GM18909 (cell line): ENCODE data around the gene GALNT10.
A peak's percentile ranks its signal among the peaks of the same experiment; 100 is the strongest.
"Not testable (repeated sequence)": the region's sequence is repeated elsewhere in the genome, so short reads cannot be mapped to it uniquely, and the experiment has no call there.

Source experiments
- ATAC-seq: cut with Tn5 transposase; IDR thresholded peaks from one replicate; pipeline ENCODE4 v1.9.1; 2021; ENCODE audit warnings: mild to moderate bottlenecking; ENCODE audit not compliant: unreplicated experiment, poor library complexity

The GALNT10 gene

DNA sequence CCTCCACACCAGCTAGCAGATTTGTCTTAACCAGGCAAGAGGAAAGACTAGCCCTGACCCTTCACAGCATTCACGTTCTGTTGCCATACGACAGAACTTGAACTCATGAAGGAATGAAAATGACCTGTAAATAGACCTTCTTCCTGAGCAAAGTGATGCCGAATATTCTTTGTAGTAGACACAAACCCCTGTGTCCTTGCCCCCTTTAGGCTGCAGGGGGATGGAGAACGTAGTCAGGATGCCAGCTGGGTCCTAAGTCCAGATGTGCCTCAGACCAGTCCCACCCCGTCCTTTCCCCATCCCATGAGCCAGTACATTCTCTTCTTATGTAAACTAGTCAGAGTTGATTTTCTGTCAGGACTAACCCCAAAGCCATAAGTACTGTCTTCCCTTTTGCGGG, 151.1 kb downstream of the GALNT10 start:
- no peak for ATAC-seq

DNA sequence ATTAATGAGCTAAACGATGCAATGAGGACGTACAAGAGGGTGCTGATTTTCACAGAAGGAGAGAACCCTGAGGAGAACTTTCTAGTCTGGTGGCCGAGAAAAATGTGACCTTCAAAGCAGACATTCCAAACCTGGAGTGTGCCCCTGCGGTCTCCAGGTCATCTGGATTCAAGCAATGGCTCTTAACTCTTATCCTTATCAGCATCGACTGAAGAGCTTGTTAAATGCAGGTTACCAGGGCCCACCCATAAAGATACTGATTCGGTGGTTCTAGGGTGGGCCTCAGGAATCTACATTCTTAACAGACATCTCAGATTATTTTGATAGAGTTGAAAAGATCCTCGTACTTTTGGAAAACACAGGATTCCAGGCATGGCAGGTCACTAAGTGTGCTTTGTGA, 151.7 kb downstream of the GALNT10 start:
- no peak for ATAC-seq

DNA sequence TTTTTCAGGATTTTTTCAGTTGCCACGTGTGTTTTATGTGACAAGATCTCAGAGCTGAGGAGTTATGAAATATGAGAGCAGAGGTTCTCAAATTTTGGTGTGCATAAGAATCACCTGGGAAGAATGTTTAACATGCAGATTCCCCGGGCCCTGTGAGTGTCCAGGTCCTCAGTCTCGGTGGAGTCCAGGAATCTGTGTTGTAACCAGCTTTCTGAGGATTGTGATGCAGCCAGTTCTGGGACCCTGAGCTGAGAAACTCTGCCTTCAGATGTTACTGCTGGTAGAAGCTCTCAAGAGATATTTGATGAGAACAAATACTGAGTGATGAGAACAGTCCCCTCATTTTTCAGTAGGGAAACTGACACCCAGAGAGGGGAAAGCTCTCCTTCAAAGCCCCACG, 152.4 kb downstream of the GALNT10 start:
- ATAC-seq: no peak

DNA sequence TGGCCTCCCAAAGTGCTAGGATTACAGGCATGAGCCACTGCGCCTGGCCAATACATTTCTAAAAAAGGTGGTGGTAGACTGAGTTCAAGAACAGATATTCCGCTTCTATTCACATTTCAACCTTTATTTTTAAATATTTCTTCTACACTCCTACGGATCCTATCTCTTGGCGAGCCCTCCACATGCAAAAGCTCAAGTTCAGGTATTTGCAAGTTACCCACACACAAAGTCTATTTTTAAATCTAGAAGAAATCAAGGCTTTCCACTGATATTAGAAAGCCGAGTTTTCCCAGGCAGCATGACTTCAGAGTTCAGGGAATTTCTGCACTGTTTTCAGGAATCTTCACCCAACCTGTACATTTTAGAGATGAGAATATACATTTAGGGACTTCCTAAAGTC, 153.9 kb downstream of the GALNT10 start:
- ATAC-seq: no peak

DNA sequence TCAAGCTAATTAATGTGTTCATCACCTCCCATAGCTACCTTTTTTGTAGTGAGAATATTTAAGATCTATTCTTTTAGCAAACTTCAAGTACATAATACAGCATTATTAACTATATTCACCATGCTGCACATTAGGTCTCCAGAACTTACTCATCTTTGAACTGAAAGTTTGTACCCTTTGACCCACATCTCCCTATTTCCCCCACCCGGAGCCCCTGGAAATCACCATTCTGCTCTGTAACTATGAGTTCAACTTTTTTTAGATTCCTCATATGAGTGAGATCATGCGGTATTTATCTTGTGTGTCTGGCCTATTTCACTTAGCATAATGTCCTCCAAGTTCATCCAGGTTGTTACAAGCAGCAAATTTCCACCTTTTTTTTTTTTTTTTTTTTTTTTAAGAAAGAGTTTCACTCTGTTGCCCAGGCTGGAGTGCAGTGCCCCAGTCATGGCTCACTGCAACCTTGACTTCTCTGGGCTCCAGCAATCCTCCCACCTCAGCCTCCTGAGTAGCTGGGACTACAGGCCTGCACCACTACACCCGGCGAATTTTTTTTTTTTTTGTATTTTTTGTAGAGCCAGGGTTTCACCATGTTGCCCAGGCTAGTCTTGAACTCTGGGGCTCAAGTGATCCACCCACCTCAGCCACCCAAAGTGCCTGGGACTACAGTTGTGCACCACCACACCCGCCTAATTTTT, 154.9 kb downstream of the GALNT10 start:
- peak; percentile 78 for ATAC-seq

DNA sequence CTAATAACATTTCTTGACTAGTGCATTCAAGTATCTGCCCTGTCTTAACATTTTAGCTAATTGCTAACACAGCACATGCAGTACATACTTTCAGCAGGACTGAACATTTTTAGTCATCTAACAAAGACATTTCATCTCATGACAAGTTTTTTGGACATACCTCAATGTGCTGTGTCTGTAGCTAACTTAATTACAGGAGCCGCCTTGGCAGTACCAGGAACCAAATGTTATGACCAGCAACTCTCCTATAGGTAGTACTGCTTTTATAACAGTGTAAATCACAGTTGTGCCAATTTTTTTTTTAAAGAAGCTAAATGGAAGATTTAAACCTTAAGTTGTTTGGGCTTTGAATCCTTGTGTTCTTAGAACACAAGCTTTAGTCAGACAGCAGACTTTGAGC, 155.9 kb downstream of the GALNT10 start:
- ATAC-seq: no peak

DNA sequence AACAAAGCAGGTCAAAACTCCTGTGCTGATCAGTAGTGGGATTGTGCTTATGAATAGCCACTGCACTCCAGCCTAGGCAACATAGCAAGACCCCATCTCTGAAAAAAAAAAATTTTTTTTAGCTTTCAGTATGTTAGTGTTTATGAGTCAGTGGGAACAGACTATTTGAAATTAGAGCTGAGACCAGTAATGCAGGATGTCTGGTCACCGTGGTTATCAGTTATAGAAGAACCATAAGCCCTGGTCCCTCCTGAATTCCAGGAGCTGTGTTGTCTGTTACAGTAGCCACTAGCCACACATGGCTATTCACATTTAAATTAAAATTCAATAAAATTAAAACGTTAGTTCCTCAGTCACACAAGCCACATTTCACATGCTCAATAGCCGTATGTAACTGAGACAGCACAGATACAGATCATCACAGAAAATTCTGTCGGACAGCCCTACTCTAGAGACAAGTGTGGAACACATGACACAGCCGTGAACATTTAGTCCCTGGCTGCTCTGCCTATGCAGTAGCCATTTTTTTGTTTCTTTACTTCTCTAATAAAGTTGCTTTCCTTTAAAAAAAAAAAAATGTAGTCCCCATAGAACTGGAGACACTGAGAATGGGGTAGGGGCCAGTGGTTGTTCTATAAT, 159.2 kb downstream of the GALNT10 start:
- no peak for ATAC-seq

DNA sequence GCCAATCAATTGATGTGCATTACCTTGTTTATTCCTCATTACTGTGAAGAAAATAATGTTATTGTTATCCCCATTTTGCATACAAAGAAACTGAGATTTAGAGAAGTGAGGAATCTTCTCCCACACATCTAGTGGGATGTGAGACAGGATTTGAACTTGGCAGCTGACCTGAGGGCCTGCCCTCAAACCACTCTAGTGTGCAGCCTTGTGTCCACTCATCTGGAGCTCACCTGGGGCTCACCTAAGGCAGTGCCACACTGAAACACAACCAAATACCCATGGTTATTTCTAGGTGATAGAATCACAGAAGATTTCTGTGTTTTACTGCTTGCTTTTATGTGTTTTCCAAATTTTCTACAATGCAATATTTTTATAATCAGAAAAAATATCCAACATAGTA, 160.6 kb downstream of the GALNT10 start:
- ATAC-seq: no peak

DNA sequence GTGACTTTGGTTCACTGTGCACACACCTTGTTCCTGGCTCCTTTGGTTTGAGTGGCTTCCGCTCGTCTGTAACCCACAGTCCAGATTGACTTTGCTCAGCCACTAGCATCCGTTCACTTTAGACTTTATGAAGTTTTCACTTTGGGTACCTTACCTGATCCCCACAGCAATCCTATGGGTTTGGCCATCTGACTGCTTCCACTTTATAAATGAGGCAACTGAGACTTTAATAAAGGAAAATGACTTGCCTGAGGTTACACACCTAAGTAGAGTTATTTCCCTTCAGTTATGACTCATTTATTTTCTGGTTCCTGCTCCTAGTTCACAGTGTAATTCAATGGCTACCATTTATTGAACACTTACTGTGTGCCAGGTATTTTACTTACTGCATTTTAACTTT, 161.0 kb downstream of the GALNT10 start:
- ATAC-seq: peak; percentile 72

DNA sequence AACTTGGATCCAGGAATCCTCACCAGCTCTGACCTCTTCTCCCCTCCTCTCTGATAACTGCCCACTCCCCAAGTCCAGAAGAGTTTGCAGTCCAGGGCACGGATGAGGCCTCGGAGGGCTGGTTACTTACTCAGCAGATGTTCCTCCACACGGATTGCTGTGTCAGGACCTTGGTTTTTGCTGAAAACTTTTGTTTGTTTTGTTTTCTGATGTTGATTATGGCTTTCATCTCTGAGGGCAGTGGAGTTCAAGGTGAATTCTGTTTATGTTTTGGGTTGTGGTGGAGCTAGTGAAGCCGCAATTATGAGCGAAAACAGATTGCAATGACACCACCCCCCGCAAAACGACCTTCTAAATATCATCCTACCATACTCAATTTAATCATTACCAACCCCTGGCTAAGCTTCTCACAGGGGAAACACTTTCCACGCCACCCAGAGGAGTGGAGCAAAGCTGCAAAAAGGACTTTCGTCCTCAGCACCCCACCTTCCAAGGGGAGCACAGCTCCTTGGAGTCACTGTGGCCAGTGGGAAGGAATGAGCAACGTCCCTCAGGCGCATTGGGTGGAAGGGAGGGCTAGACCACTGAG, 162.5 kb downstream of the GALNT10 start:
- ATAC-seq: no peak

DNA sequence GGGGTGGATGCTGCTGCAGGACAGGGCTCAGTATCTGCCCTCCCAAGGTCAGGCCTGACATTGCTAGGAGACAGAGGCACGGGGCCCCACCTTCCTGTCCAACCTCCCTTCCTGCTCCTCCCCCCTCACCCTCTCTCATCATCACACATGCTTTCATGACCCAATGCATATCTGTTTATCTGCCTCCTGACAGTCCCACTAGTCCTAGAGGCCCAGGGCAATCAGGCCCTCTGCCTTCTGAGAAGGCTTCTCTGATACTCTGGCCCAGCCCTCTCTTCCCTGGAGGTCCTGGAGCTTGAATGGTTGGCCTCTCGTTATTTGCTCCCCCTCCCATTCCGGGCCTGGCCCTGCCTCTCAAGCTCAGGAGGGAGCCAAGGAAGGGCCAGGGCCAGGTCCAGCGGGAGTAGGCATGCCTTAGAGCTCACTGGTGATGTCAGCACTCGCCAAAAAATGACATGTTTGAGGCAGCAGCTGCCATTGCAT, 164.6 kb downstream of the GALNT10 start:
- no peak for ATAC-seq

DNA sequence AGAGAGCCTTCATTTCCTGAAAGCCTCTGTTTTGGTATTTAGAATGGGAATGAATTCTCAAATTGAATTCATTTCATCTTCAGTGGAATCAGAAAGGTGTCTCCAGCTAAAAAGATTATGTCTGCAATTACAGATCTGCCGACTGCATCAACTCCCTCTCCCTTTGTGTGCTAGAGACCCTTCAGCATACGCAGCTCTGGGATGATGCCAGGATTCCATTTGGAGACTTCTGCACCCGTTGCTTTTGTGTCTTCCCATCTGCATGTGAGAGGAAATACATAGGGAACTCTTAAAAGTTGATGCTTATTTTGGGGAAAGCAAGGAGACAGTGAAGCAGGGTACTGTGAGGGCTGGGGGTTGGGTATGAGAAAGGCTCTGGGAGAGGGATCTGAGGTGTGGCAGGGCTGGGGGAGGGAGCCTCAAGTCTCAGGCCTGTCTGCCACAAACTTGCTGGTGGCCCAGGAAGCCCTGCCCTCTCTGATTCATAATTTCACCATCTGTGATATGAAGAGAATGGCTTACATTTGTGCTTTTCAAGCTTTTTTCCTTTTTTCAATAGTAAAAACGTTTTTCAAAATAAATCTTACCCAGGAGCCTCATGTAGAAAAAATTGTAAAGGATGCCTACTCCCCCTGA, 165.6 kb downstream of the GALNT10 start:
- no peak for ATAC-seq

DNA sequence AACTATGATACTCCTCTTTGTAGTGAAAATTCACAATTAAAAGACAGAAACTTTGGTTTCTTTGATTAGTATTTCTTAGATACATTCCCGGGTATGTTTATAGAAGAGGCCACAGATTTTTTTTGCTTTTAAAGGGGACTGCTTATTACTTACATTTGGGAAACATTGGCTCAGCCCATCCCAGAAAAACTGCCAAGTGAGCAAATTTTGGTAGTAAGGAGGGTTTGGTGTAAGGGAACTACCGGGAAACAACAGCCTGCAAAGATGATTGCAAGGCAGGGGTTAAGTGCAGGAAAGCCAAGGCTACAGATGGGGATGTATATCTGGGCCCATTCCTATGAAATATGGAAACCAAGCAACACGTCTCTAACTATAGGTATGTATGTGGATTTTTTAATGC, 166.4 kb downstream of the GALNT10 start:
- no peak for ATAC-seq

DNA sequence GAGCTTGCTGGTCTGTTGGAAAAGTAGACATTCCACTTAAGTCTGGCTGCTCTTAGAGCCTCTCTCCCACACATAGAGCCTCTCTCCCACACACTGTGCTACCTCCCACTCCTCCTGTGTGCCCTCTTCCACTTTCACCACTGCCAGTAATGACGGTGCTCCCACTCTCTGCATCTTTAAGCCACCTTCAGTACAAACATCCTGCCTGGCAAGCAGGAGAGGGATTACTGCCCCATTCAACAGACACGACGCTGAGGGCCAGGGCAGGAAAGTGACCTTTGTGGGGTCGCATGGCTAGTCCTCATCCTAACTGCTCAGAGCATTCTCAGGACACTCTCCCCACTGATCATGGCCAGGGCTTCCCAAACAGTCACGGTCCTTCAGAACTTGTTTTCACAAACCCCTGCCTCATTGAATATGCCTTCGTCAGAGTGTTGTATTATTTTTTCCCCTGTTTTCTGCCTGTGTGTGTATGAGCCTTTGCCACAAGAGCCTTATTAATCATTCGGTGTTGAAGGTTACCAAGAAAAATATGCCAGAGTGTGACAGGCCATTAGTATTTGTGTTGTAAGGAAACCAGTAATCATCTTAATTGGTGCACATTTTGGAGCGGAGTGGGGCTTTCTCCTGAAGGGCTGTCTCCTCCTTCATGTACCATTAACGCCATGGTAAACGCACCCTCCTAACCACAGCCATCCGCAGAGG, 168.1 kb downstream of the GALNT10 start:
- no peak for ATAC-seq

DNA sequence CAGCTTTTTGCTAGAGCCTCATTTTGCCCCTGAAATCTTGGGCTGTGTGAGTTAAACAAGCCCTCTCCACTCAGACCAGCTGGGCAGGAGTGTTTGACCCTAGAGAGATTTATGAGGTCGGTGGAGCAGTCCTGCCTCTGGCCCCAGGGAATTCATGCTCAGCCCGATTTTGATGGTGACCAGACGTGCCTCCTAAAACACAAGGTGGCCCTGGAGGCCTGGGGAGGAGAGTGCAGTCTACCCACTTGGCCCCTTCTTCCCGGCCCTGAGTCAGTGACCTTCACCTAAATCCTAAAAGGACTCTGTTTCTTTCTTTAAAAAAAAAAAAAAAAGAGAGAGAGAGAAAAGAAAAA, 168.7 kb downstream of the GALNT10 start:
- ATAC-seq: no peak

DNA sequence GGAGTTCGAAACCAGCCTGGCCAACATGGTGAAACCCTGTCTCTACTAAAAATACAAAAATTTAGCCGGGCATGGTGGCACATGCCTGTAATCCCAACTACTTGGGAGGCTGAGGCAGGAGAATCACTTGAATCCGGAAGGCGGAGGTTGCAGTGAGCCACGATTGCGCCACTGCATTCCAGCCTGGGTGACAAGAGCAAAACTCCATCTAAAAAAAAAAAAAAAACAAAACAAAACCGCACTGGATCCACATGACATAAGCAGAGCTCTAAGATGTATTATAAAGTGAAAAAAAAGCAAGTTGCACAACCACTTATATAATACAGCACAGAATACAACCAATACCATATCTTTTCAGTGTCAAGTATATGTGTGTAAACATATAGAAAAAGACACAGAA, 169.7 kb downstream of the GALNT10 start:
- ATAC-seq: not testable (repeated sequence)

DNA sequence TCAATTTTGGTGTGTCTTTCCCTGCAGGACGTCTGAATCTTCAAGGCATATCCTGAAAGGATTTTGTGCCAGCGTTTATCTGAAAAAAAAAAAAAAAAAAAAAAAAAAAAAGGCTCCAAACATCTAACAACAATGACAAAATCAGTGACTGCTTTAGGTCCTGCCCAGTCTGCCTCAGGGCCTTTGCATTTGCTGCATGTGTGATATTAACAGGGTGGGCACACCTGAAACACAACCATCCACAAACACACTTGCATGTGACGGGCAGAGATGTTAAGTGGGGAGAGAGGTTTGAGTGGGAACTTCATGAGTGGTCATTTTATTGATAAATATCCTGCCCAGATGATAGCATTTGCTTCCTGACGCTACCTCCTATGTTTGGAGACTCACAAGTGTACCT, 172.9 kb downstream of the GALNT10 start:
- ATAC-seq: no peak

DNA sequence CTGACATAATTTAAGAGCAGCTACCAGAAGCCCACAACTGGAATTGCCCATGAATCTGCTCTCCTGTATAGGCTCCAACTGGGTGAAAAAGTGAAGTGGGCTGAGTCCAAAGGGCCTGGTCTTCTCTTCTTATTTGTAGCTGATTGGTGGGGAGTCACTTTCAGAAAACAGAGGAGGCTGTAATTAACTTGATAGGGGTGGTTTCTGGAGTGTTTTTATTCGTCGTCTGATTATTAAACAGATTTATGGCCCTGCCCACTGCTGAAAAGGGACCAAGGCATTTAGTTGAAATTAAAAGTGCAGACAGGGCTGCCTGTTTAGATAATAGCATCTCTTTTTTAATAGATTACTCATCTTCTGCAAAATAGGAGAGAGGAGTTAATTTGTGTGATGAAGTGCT, 174.2 kb downstream of the GALNT10 start:
- ATAC-seq: no peak

DNA sequence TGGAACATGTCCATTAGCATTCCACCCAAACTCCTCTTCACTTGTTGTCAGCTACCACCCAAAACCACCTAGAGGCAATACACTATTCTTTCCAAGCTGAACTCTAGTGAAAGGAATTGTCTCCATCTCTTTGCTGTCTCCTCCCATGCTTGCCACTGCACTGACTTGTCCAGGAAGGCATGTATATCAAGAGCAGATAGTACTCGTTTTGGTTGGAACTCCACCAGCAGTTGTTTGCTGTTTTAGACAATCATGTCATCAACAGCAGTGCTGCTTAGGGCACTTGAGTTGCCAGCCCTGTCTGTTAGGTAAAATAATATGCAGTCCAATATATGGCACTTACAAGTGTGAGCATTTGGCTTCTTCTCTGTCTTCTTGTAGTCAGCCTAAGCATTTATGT, 175.3 kb downstream of the GALNT10 start:
- no peak for ATAC-seq

DNA sequence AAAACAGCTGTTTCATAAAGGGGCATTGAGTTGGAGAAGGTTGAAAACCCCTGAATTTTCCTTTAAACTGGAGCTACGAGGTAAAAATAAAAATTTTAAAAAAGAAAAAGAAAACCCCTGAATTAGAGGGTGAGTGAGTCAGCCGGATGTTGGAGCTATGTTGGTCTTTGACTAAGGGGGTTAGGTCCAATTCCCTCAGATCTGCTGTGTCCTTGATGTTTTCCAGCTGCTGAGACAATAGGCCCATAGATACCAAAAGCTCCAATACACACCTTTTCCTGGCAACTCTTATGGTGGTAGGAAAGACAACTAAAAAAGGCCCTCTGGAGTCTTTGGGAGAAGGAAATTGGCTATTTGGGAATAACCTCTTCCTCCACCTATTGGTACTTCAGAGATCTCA, 175.8 kb downstream of the GALNT10 start:
- no peak for ATAC-seq

DNA sequence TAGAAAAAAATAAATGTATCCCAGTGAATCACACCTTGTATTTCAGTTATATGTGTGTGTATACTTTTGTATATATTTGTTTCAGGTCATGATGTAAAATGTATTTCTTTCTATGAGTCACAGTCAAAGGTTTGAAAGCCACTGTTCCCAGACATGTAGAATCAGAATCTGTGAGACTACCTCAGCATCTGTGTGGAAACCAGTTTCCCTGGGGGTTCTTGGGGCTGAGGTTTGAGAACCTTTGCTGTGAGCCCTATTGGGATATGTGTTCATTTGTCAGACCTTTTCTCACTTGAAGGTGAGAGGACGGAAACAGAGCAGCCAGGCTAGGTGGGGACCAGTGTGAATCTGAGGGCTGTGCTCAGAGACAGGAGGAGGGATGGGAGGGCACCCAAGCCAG, 176.6 kb downstream of the GALNT10 start:
- peak; percentile 63 for ATAC-seq
